Measurements from ENCODE around the gene HOXD1. TPM values are rescaled to one million over a fixed set of nuclear protein-coding genes. Genes with fewer than 3 reads are reported as not detected.

HOXD1 gene
- total RNA-seq, 1 experiment from 2014 or later, result 0.18 TPM

GRCh38 chr2:176189681-176190641 is 1.5 kb downstream of the HOXD1 start:
- Histone ChIP-seq H3K27me3 (ENCODE audit: control insufficient read depth, insufficient read depth, low read length) (peaks cover 9% of the 10 kb centered on the region; the same call in 1 of the 2 replicates), H3K36me3 (ENCODE audit: control insufficient read depth, insufficient read depth, low read length) (no peaks in the 10 kb centered on the region), H3K4me3 (ENCODE audit: low read depth in 2 of 2, low read length in 2 of 2) (no peak overlapping the region), H3K4me1 (ENCODE audit: control insufficient read depth, insufficient read depth, low read length) (no peaks in the 10 kb centered on the region), H3K9me3 (ENCODE audit: control insufficient read depth, insufficient read depth, low read depth, low read length) (no peaks in the 10 kb centered on the region), H3K27ac (ENCODE audit: low read length) (no peak overlapping the region)
- no peak for DNase-seq (ENCODE audit: low read depth, low spot score)
- POLR2A ChIA-PET, result no interaction called here
- ATAC-seq, result no peak
- BruUV-seq (replicated peaks), result no TSS peak
- intact Hi-C loops (cut with micrococcal nuclease; ENCODE audit: unreplicated experiment), result no loop called here
- TF ChIP-seq, protein P1, sequence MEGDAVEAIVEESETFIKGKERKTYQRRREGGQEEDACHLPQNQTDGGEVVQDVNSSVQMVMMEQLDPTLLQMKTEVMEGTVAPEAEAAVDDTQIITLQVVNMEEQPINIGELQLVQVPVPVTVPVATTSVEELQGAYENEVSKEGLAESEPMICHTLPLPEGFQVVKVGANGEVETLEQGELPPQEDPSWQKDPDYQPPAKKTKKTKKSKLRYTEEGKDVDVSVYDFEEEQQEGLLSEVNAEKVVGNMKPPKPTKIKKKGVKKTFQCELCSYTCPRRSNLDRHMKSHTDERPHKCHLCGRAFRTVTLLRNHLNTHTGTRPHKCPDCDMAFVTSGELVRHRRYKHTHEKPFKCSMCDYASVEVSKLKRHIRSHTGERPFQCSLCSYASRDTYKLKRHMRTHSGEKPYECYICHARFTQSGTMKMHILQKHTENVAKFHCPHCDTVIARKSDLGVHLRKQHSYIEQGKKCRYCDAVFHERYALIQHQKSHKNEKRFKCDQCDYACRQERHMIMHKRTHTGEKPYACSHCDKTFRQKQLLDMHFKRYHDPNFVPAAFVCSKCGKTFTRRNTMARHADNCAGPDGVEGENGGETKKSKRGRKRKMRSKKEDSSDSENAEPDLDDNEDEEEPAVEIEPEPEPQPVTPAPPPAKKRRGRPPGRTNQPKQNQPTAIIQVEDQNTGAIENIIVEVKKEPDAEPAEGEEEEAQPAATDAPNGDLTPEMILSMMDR (IDR thresholded peaks at IDR 0.05), result no peak
- no peak for TF ChIP-seq POLR2AphosphoS5 (IDR thresholded peaks at IDR 0.05; ENCODE audit: low read depth, low read length)
- in situ Hi-C loops (cut with HindIII; ENCODE audit: low pct_unique_long_range_greater_than_20kb, low sequenced_read_pairs), result no loop called here
- CTCF ChIA-PET, result no interaction called here

DNA sequence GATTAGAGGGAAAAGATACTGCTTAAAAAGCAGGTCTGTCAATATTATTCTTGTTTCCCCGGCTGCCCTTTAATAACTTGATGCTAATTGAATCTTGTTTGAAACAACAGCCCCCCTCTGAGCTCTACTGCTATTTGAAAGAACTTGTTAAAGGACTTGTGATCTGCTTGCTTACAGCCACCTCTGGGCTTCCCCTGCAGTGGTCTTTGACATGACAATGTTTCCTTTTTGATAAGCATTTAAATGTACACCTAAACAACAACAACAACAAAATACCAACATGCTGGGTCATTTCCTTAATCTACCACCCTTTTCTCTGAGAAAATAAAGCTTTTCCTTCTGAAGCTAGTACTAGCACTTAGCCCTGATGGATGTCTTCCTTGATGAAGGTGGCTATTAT is 3.9 kb downstream of the HOXD1 start:
- DNase-seq (ENCODE audit: low read depth, low spot score) (no peak), ATAC-seq (no peak)
- Histone ChIP-seq H3K36me3 (ENCODE audit: control insufficient read depth, insufficient read depth, low read length) (no peaks in the 10 kb centered on the region), H3K4me1 (ENCODE audit: control insufficient read depth, insufficient read depth, low read length) (no peaks in the 10 kb centered on the region), H3K9me3 (ENCODE audit: control insufficient read depth, insufficient read depth, low read depth, low read length) (no peaks in the 10 kb centered on the region), H3K27me3 (ENCODE audit: control insufficient read depth, insufficient read depth, low read length) (peaks cover 9% of the 10 kb centered on the region; the same call in 1 of the 2 replicates), H3K27ac (ENCODE audit: low read length) (no peak overlapping the region), H3K4me3 (ENCODE audit: low read depth in 2 of 2, low read length in 2 of 2) (no peak overlapping the region)
- BruUV-seq (replicated peaks), result no TSS peak
- no peak for TF ChIP-seq SIN3A (IDR thresholded peaks at IDR 0.05; ENCODE audit: borderline replicate concordance, insufficient read depth, low read depth, low read length)
- TF ChIP-seq, protein P1 (IDR thresholded peaks at IDR 0.05), result no peak
- no peak for TF ChIP-seq TCF7L2 (IDR thresholded peaks at IDR 0.05; ENCODE audit: low read depth, low read length)
- no peak for TF ChIP-seq REST (IDR thresholded peaks at IDR 0.05; ENCODE audit: insufficient read depth in 1 of 2, low read depth in 2 of 2, low read length in 1 of 2)
- TF ChIP-seq POLR2AphosphoS5 (IDR thresholded peaks at IDR 0.05; ENCODE audit: low read depth, low read length), result no peak
- ChIA-PET CTCF (no interaction called here), POLR2A (no interaction called here)
- intact Hi-C loops (cut with micrococcal nuclease; ENCODE audit: unreplicated experiment), result no loop called here
- in situ Hi-C loops (cut with HindIII; ENCODE audit: low pct_unique_long_range_greater_than_20kb, low sequenced_read_pairs), result no loop called here
